HL-60 (cell line): ENCODE data around the gene INO80.
A peak's percentile ranks its signal among the peaks of the same experiment; 100 is the strongest.

ENCODE experiments used
- DNase-seq, 2 experiments: peaks; one replicate each; pipeline ENCODE4 v3.0.0-alpha.2; 2010 to 2020; ENCODE audit warnings: low read depth in 1 of 2, low spot score in 1 of 2
- H3K27ac ChIP-seq: fragments of 250-450 bp; sonication (Bioruptor Pico); replicated peaks from 2 replicates; pipeline ENCODE4 v1.5.1; 2020; ENCODE audit warnings: mild to moderate bottlenecking, moderate library complexity
- H3K27me3 ChIP-seq: fragments of 250-450 bp; sonication (Bioruptor Pico); 2 replicates; pipeline ENCODE4 v1.5.1; 2021; ENCODE audit warnings: mild to moderate bottlenecking, moderate library complexity; ENCODE audit not compliant: insufficient read depth, poor library complexity, severe bottlenecking
- H3K4me3 ChIP-seq: replicated peaks from 2 replicates; pipeline ENCODE4 v1.5.1; 2011; ENCODE audit warnings: mild to moderate bottlenecking, control low read depth, low read length; ENCODE audit not compliant: insufficient read depth
- GABPA ChIP-seq: IDR thresholded peaks from 2 replicates; pipeline ENCODE4 v1.6.1; 2012; ENCODE audit warnings: low read depth
- POLR2AphosphoS5 ChIP-seq: IDR thresholded peaks from 2 replicates; pipeline ENCODE4 v1.6.1; 2012; ENCODE audit warnings: low read depth
- SPI1 ChIP-seq: IDR thresholded peaks from 2 replicates; pipeline ENCODE4 v1.6.1; 2012; ENCODE audit warnings: low read depth, mild to moderate bottlenecking, borderline replicate concordance
- TF ChIP-seq, protein P1 (sequence below): IDR thresholded peaks from 2 replicates; pipeline ENCODE4 v1.6.1; 2012; ENCODE audit warnings: low read depth; ENCODE audit not compliant: insufficient replicate concordance
- TF ChIP-seq, protein P2 (sequence below): IDR thresholded peaks from one replicate; pipeline ENCODE4 v1.5.1; 2011; ENCODE audit warnings: low read length, control low read depth, inconsistent platforms; ENCODE audit not compliant: insufficient read depth

Gene INO80

DNA sequence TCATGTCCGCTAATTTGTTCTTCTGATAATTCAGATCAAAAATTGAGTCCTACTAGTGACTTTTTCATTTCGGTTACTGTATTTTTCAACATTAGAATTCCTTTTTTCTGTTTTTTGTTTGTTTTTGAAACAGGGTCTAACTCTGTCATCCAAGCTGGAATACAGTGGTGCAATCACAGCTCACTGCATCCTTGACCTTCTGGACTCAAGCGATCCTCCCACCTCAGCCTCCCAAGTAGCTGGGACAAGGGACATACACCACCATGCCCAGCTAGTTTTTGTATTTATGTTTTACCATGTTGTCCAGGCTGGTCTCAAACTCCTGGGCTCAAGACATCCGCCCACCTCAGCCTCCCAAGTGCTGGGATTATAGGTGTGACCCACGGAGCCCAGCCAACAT lies 8.0 kb upstream of the INO80 start:
- no peak for DNase-seq
- Histone ChIP-seq H3K27ac (no peak overlapping the region), H3K4me3 (no peak overlapping the region), H3K27me3 (no peaks in the 10 kb centered on the region)
- no peak for TF ChIP-seq SPI1

DNA sequence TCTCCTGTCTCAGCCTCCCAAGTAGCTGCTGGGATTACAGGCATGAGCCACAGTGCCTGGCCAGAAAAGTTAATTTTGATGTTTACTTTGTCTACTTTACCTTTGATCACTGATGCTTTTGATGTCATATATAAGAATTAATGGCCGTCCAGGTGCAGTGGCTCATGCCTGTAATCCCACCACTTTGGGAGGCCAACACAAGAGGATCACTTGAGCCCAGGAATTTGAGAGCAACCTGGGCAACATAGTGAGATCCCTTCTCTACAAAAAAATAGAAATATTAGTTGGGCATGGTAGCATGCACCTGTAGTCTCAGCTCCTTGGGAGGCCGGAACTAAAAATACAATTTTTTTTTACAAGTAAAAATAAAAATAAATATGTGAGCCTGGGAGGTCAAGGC lies 6.8 kb upstream of the INO80 start:
- no peak for DNase-seq
- TF ChIP-seq, protein P1, sequence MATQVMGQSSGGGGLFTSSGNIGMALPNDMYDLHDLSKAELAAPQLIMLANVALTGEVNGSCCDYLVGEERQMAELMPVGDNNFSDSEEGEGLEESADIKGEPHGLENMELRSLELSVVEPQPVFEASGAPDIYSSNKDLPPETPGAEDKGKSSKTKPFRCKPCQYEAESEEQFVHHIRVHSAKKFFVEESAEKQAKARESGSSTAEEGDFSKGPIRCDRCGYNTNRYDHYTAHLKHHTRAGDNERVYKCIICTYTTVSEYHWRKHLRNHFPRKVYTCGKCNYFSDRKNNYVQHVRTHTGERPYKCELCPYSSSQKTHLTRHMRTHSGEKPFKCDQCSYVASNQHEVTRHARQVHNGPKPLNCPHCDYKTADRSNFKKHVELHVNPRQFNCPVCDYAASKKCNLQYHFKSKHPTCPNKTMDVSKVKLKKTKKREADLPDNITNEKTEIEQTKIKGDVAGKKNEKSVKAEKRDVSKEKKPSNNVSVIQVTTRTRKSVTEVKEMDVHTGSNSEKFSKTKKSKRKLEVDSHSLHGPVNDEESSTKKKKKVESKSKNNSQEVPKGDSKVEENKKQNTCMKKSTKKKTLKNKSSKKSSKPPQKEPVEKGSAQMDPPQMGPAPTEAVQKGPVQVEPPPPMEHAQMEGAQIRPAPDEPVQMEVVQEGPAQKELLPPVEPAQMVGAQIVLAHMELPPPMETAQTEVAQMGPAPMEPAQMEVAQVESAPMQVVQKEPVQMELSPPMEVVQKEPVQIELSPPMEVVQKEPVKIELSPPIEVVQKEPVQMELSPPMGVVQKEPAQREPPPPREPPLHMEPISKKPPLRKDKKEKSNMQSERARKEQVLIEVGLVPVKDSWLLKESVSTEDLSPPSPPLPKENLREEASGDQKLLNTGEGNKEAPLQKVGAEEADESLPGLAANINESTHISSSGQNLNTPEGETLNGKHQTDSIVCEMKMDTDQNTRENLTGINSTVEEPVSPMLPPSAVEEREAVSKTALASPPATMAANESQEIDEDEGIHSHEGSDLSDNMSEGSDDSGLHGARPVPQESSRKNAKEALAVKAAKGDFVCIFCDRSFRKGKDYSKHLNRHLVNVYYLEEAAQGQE: no peak
- no peak for TF ChIP-seq GABPA
- no peak for TF ChIP-seq SPI1
- no peak for TF ChIP-seq POLR2AphosphoS5
- TF ChIP-seq, protein P2, sequence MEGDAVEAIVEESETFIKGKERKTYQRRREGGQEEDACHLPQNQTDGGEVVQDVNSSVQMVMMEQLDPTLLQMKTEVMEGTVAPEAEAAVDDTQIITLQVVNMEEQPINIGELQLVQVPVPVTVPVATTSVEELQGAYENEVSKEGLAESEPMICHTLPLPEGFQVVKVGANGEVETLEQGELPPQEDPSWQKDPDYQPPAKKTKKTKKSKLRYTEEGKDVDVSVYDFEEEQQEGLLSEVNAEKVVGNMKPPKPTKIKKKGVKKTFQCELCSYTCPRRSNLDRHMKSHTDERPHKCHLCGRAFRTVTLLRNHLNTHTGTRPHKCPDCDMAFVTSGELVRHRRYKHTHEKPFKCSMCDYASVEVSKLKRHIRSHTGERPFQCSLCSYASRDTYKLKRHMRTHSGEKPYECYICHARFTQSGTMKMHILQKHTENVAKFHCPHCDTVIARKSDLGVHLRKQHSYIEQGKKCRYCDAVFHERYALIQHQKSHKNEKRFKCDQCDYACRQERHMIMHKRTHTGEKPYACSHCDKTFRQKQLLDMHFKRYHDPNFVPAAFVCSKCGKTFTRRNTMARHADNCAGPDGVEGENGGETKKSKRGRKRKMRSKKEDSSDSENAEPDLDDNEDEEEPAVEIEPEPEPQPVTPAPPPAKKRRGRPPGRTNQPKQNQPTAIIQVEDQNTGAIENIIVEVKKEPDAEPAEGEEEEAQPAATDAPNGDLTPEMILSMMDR: no peak
- Histone ChIP-seq H3K27ac (no peak overlapping the region), H3K4me3 (no peak overlapping the region), H3K27me3 (no peaks in the 10 kb centered on the region)

DNA sequence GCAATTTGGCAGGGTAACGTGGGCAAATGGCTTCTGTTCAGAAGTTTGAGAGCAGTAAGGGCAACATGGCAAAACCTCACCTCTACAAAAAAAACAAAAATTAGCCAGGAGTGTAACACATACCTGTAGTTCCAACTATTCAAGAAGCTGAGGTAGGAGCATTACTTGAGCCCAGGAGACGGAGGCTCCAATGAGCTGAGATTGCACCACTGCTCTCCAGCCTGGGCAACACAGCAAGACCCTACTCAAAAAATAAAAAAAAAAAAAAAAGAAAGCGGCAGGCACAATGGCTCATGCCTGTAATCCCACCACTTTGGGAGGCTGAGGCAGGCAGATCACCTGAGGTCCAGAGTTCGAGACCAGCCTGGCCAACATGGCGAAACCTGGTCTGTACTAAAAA lies 5.9 kb upstream of the INO80 start:
- no peak for TF ChIP-seq POLR2AphosphoS5
- TF ChIP-seq, protein P1: no peak
- no peak for TF ChIP-seq SPI1
- TF ChIP-seq GABPA: no peak
- TF ChIP-seq, protein P2: no peak
- no peaks in the 10 kb centered on the region for H3K27me3 ChIP-seq
- no peak overlapping the region for H3K4me3 ChIP-seq
- no peak overlapping the region for H3K27ac ChIP-seq
- DNase-seq: no peak

DNA sequence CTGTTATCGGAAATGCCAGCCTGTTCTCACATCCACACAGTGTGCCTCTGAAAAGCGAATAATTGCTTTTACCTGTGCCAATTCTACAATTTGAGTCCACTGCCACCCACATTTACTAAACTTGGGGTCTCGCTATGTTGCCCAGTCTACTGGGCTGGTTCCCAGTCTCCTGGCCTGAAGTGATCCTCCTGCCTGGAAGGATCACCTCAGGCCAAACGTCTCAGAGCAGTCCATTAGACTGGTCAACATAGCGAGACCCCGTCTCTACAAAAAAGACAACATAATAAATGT lies 827 bp upstream of the INO80 start:
- DNase-seq: no peak
- peak overlapping the region; percentile 89 for H3K4me3 ChIP-seq
- H3K27ac ChIP-seq: peak overlapping the region; percentile 98
- no peaks in the 10 kb centered on the region for H3K27me3 ChIP-seq
- TF ChIP-seq, protein P1: no peak
- TF ChIP-seq SPI1 (no peak), POLR2AphosphoS5 (no peak), GABPA (no peak)
- TF ChIP-seq, protein P2: no peak
